OCI-LY3 (cell line): ENCODE data around the gene MTOR.
A peak's percentile ranks its signal among the peaks of the same experiment; 100 is the strongest.
"Not testable (repeated sequence)": the region's sequence is repeated elsewhere in the genome, so short reads cannot be mapped to it uniquely, and the experiment has no call there.

Source experiments
- H2AFZ ChIP-seq: fragments of 200-600, 300-600 bp; shearing (Covaris generic); 2 replicates; pipeline ENCODE4 v1.6.0; 2014; ENCODE audit warnings: antibody characterized with exemption, low read depth, low read length
- H3K27ac ChIP-seq: fragments of 200-600, 300-600 bp; sonication (generic); 2 replicates; pipeline ENCODE4 v1.5.1; 2014; ENCODE audit warnings: mild to moderate bottlenecking, low read length, moderate library complexity, mixed read lengths
- H3K27me3 ChIP-seq: fragments of 200-600, 300-600 bp; sonication (generic); 2 replicates; pipeline ENCODE4 v1.6.1; 2014; ENCODE audit warnings: low read depth, low read length, mixed read lengths
- H3K36me3 ChIP-seq: fragments of 200-600, 300-600 bp; sonication (generic); replicated peaks from 2 replicates; pipeline ENCODE3; 2014; ENCODE audit warnings: low read depth, low read length, mixed read lengths
- H3K4me1 ChIP-seq: fragments of 300-600, 200-600 bp; sonication (generic); 2 replicates; pipeline ENCODE4 v1.6.1; 2014; ENCODE audit warnings: low read length, mixed read lengths
- H3K4me2 ChIP-seq: fragments of 200-600, 300-600 bp; sonication (generic); 2 replicates; pipeline ENCODE4 v1.6.1; 2014; ENCODE audit warnings: low read length, mixed read lengths
- H3K4me3 ChIP-seq: fragments of 300-600, 200-600 bp; sonication (generic); 2 replicates; pipeline ENCODE4 v1.5.1; 2014; ENCODE audit warnings: antibody characterized with exemption, mild to moderate bottlenecking, low read length, moderate library complexity
- H3K79me2 ChIP-seq: fragments of 300-600, 200-600 bp; shearing (Covaris generic); 2 replicates; pipeline ENCODE4 v1.6.1; 2014; ENCODE audit warnings: mild to moderate bottlenecking, low read length, mixed read lengths
- H3K9ac ChIP-seq: fragments of 300-600, 200-600 bp; shearing (Covaris generic); 2 replicates; pipeline ENCODE4 v1.6.0; 2014; ENCODE audit warnings: mild to moderate bottlenecking, low read length, moderate library complexity
- H3K9me3 ChIP-seq: fragments of 200-600, 300-600 bp; shearing (Covaris generic); 2 replicates; pipeline ENCODE4 v1.6.1; 2014; ENCODE audit warnings: low read length, mixed read lengths; ENCODE audit not compliant: insufficient read depth
- H4K20me1 ChIP-seq: fragments of 200-600, 300-600 bp; sonication (generic); 2 replicates; pipeline ENCODE4 v1.6.1; 2016; ENCODE audit warnings: low read length, mixed read lengths; ENCODE audit not compliant: insufficient read depth
- EZH2phosphoT487 ChIP-seq: fragments of 200-600 bp; shearing (Covaris generic); IDR thresholded peaks from 2 replicates; pipeline ENCODE4 v1.6.1; 2018; ENCODE audit warnings: antibody characterized with exemption, mixed run types, low read depth
- TF ChIP-seq, protein P1 (sequence below): fragments of 200-600, 300-600 bp; sonication (generic); IDR thresholded peaks from 2 replicates; pipeline ENCODE4 v1.5.1; 2014; ENCODE audit warnings: antibody characterized with exemption, low read length, low read depth

Gene MTOR

DNA sequence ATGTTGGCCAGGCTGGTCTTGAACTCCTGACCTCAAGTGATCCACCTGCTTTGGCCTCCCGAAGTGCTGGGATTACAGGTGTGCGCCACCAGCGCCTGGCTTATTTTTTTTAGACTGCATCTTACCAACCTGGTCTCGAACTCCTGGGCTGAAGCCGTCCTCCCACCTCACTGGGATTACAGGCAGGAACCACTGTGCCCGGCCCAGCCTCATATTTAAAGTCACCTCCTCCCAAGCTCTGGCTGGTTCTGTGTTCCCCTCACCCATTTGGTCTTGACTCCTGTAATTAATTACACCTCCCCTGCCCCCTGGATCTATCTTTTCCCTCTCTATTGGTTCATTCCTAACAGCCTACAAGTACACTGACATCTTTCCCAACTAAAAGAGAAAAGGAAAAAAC is 161.0 kb downstream of the MTOR start:
- no peaks in the 10 kb centered on the region for H4K20me1 ChIP-seq
- no peak overlapping the region for H2AFZ ChIP-seq
- peaks cover 18% of the 10 kb centered on the region for H3K79me2 ChIP-seq
- peaks cover 11% of the 10 kb centered on the region for H3K4me1 ChIP-seq
- no peak overlapping the region for H3K4me3 ChIP-seq
- no peak overlapping the region for H3K4me2 ChIP-seq
- H3K36me3 ChIP-seq: no peaks in the 10 kb centered on the region
- H3K9ac ChIP-seq: no peak overlapping the region
- no peaks in the 10 kb centered on the region for H3K27me3 ChIP-seq
- no peak for TF ChIP-seq EZH2phosphoT487
- TF ChIP-seq, protein P1, sequence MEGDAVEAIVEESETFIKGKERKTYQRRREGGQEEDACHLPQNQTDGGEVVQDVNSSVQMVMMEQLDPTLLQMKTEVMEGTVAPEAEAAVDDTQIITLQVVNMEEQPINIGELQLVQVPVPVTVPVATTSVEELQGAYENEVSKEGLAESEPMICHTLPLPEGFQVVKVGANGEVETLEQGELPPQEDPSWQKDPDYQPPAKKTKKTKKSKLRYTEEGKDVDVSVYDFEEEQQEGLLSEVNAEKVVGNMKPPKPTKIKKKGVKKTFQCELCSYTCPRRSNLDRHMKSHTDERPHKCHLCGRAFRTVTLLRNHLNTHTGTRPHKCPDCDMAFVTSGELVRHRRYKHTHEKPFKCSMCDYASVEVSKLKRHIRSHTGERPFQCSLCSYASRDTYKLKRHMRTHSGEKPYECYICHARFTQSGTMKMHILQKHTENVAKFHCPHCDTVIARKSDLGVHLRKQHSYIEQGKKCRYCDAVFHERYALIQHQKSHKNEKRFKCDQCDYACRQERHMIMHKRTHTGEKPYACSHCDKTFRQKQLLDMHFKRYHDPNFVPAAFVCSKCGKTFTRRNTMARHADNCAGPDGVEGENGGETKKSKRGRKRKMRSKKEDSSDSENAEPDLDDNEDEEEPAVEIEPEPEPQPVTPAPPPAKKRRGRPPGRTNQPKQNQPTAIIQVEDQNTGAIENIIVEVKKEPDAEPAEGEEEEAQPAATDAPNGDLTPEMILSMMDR: no peak
- no peaks in the 10 kb centered on the region for H3K9me3 ChIP-seq
- no peak overlapping the region for H3K27ac ChIP-seq

DNA sequence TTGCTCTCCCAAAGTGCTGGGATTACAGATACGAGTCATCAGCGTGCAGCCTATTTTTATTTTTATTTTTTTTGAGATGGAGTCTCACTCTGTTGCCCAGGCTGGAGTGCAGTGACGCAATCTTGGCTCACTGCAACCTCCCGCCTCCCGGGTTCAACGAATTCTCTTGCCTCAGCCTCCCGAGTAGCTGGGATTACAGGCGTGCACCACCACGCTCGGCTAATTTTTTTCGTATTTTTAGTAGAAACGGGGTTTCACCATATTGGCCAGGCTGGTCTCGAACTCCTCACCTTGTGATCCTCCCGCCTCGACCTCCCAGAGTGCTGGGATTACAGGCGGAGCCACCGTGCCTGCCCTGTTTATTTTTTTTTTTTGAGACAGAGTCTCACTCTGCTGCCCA is 161.5 kb downstream of the MTOR start:
- not testable (repeated sequence) for H3K36me3 ChIP-seq, H3K27ac ChIP-seq, H4K20me1 ChIP-seq, H3K4me2 ChIP-seq, H2AFZ ChIP-seq, H3K4me3 ChIP-seq, H3K9me3 ChIP-seq, H3K9ac ChIP-seq, H3K27me3 ChIP-seq
- Histone ChIP-seq H3K79me2 (peaks cover 18% of the 10 kb centered on the region), H3K4me1 (peaks cover 11% of the 10 kb centered on the region)

DNA sequence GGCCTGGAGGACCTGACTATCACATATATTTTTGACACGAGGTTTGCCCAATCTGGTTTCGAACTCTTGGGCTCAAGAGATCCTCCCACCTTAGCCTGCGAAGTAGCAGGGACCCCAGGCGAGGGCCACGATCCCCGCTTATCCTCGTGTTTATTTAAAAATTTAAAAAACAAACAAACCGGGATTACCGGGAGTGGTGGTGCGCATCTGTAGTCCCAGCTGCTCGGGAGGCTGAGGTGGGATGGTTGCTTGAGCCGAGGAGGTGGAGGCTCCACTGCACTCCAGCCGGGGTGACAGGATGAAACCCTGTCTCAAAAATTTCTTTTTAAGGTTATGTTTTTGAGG is 162.2 kb downstream of the MTOR start:
- H3K79me2 ChIP-seq: peaks cover 18% of the 10 kb centered on the region
- peak overlapping the region; percentile 32; the same call in 1 of the 2 replicates for H3K27ac ChIP-seq
- H3K36me3 ChIP-seq: no peaks in the 10 kb centered on the region
- no peaks in the 10 kb centered on the region for H4K20me1 ChIP-seq
- H3K4me1 ChIP-seq: peaks cover 11% of the 10 kb centered on the region
- peak overlapping the region; percentile 84 for H3K9ac ChIP-seq
- peak overlapping the region; percentile 96 for H3K4me3 ChIP-seq
- peak overlapping the region; percentile 85 for H2AFZ ChIP-seq
- H3K27me3 ChIP-seq: no peaks in the 10 kb centered on the region
- no peaks in the 10 kb centered on the region for H3K9me3 ChIP-seq
- peak overlapping the region; percentile 88 for H3K4me2 ChIP-seq
- TF ChIP-seq EZH2phosphoT487: no peak
- TF ChIP-seq, protein P1: no peak

DNA sequence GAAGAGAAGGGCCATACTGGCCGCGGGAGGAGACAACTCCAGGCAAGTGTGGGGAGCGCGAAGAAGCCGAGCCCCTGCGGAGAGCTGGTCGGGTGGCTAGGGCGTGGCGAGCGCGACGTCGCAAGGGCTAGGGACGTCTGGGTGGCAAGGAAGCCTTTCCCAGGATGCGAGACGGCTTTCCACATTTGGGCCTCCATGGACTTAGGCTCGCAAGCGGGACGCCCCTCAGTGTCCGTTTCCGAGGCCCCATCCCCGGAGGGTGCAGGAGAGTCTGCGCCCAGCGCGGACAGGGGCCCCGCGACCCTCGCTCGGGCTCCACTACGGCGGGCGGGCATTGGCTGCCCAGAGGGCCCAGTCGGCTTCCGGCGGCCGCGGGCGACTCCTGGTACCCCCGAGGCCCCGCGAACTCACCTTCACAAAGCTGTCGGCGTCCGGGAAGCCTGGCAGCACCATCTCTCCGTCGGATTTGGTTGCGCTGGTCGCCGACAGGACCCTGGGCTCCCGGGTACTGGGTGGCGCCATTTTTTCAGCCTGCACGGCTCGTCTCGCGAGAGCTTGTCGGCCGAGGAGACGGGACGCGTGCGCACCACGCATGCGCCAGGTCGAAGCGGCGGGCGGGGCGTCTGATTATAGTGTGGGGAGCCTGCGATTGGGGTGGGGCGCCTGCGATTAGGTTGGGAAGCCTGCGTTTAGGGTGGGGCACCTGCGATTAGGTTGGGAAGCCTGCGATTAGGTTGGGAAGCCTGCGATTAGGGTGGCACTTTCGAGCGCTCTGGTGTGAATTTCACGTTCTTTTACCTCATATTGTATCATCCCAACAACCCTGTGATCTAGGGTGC is 162.8 kb downstream of the MTOR start, which contains the start of gene EXOSC10:
TSS of gene EXOSC10 (minus strand) at position 560 of the 839 bp plus-strand sequence. CDS start at position 522, 38 bp downstream.
- Histone ChIP-seq H3K4me2 (peak within 1 kb of the TSS; percentile 88), H3K4me1 (peaks cover 11% of the 10 kb centered on the region), H3K36me3 (no peaks in the 10 kb centered on the region), H3K27ac (peak within 1 kb of the TSS; percentile 39), H2AFZ (peak within 1 kb of the TSS; percentile 85), H3K9me3 (no peaks in the 10 kb centered on the region), H3K27me3 (no peaks in the 10 kb centered on the region), H4K20me1 (no peaks in the 10 kb centered on the region), H3K4me3 (peak within 1 kb of the TSS; percentile 96), H3K9ac (peak within 1 kb of the TSS; percentile 84), H3K79me2 (peaks cover 18% of the 10 kb centered on the region)
- TF ChIP-seq, protein P1: no peak
- no peak for TF ChIP-seq EZH2phosphoT487
